ENCODE results near the gene CCNY.

- TF ChIP-seq POLR2AphosphoS5 (IDR thresholded peaks at IDR 0.05; ENCODE audit: low read depth, low read length) = no peak
- no peak for TF ChIP-seq RAD21 (IDR thresholded peaks at IDR 0.05; ENCODE audit: low read depth)
- TF ChIP-seq CTCF (IDR thresholded peaks at IDR 0.05 in 2 of 3, conservative IDR thresholded peaks at IDR 0.05 in 1 of 3; ENCODE audit: borderline replicate concordance in 1 of 3, insufficient read depth in 1 of 3, low read depth in 2 of 3, low read length in 2 of 3) = no peak
- no peak for TF ChIP-seq JUND (IDR thresholded peaks at IDR 0.05)
- TF ChIP-seq ZNF274 (IDR thresholded peaks at IDR 0.05; ENCODE audit: low read depth, low read length) = no peak
- no peak for TF ChIP-seq POLR2A (IDR thresholded peaks at IDR 0.05; ENCODE audit: borderline replicate concordance, extremely low read depth, insufficient read depth, insufficient read length)
- no peak for TF ChIP-seq TCF7L2 (IDR thresholded peaks at IDR 0.05; ENCODE audit: borderline replicate concordance, extremely low read depth, insufficient read depth, insufficient read length)
- TF ChIP-seq ZFX (IDR thresholded peaks at IDR 0.05) = no peak
- TF ChIP-seq ATF3 (IDR thresholded peaks at IDR 0.05) = no peak
- no peak for TF ChIP-seq SIN3A (IDR thresholded peaks at IDR 0.05; ENCODE audit: low read depth)
Observed at GRCh38 chr10:35326466-35327235, 9.7 kb upstream of the CCNY start.

All from HCT116 (cell line).